ENCODE results near the gene PLCH2. TPM values are rescaled to one million over a fixed set of nuclear protein-coding genes. Genes with fewer than 3 reads are reported as not detected.

PLCH2 gene
- total and polyA plus RNA-seq, 9 of the 15 experiments (the other 6 are each of a cell fraction or from before 2014, with no cell fraction given), result 0.16 TPM; not detected in 8

- TF ChIP-seq SIX5 (IDR thresholded peaks at IDR 0.05; ENCODE audit: borderline replicate concordance in 1 of 2, insufficient read depth in 1 of 2, low read depth in 1 of 2, low read length in 2 of 2), result no peak
- no peak for TF ChIP-seq TBL1XR1 (IDR thresholded peaks at IDR 0.05; ENCODE audit: low read length in 2 of 2)
- TF ChIP-seq PHTF2 (CRISPR knock-in tag; IDR thresholded peaks at IDR 0.05), result no peak
- no peak for TF ChIP-seq EGR1 (conservative IDR thresholded peaks at IDR 0.05)
- no peak for TF ChIP-seq ZNF830 (CRISPR knock-in tag; IDR thresholded peaks at IDR 0.05)
- TF ChIP-seq EZH2 (IDR thresholded peaks at IDR 0.05; ENCODE audit: borderline replicate concordance, low read depth, low read length), result 0 out of 2 replicates have a peak, but pooled peaks have one; percentile 22
- TF ChIP-seq HCFC1 (IDR thresholded peaks at IDR 0.05; ENCODE audit: low read depth, low read length), result no peak
These were observed 28.3 kb downstream of the PLCH2 start (continued) for GRCh38 chr1:2504225-2504948.

DNA sequence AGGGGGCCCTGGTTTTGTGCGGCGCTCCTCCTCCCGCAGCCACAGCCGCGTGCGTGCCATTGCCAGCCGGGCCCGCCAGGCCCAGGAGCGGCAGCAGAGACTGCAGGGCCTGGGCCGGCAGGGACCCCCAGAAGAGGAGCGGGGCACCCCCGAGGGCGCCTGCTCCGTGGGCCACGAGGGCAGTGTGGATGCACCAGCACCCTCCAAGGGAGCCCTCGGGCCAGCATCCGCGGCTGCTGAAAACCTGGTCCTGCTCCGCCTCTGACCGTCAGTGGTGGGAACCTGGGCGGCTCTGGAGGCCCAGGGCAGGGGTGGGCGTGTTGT lies 28.8 kb downstream of the PLCH2 start:
- in situ Hi-C loops (cut with MboI) (no loop called here), intact Hi-C loops (cut with micrococcal nuclease) (no loop called here)
- Histone ChIP-seq H3K9ac (ENCODE audit: insufficient read depth in 1 of 2, low read depth in 2 of 2, low read length in 2 of 2) (no peak overlapping the region; a peak in 1 of 4 replicates), H3K4me3 (no peak overlapping the region), H3K36me3 (ENCODE audit: control insufficient read depth, insufficient read depth, low read length) (peaks cover 25% of the 10 kb centered on the region; the same call in 2 of the 3 replicates), H2AFZ (ENCODE audit: low read depth, low read length) (no peak overlapping the region), H3K4me2 (ENCODE audit: insufficient read depth, low read length) (no peak overlapping the region), H3K27ac (ENCODE audit: extremely low read depth, low read depth, low read length) (no peak overlapping the region), H3K79me2 (ENCODE audit: control insufficient read depth, insufficient read depth, low read length) (no peaks in the 10 kb centered on the region), H3K4me1 (replicated peaks in 1 of 2; ENCODE audit: control insufficient read depth in 2 of 2, insufficient read depth in 2 of 2, low read length in 2 of 2) (peaks cover 0 to 88% of the 10 kb centered on the region in 2 experiments; a peak in 2 of 5 replicates), H4K20me1 (replicated peaks; ENCODE audit: control insufficient read depth, insufficient read depth, low read length) (peaks cover 10% of the 10 kb centered on the region; the same call in 1 of the 2 replicates), H3K9me1 (ENCODE audit: control insufficient read depth, insufficient read depth, low read length) (peaks cover 2% of the 10 kb centered on the region), H3K27me3 (ENCODE audit: control insufficient read depth in 2 of 2, insufficient read depth in 2 of 2, low read length in 2 of 2) (peaks cover 25 to 40% of the 10 kb centered on the region in 2 experiments; a peak in 4 of 5 replicates), H3K9me3 (replicated peaks; ENCODE audit: control insufficient read depth, insufficient read depth, low read depth, low read length) (no peaks in the 10 kb centered on the region)
- WGBS (ENCODE audit: insufficient coverage, low coverage, missing lambda C conversion rate), result 41% methylated on average over 14 of the region's 22 CpGs
- no TSS peak for BruUV-seq (replicated peaks)
- FAIRE-seq (no peak), DNase-seq (ENCODE audit: extremely low read depth in 1 of 4, low spot score in 3 of 4) (no peak), ATAC-seq (no peak)
- ChIA-PET POLR2A (no interaction called here), CTCF (ENCODE audit: low intra/inter-chr PET ratio) (no interaction called here)
- TF ChIP-seq POLR2G (IDR thresholded peaks at IDR 0.05; ENCODE audit: low read depth, low read length) (peak; percentile 28), E2F1 (CRISPR knock-in tag; IDR thresholded peaks at IDR 0.05) (no peak), PRMT5 (CRISPR knock-in tag; IDR thresholded peaks at IDR 0.05) (no peak), RBM22 (IDR thresholded peaks at IDR 0.05; ENCODE audit: low read depth, low read length, poor library complexity, severe bottlenecking) (no peak)
- TF ChIP-seq, protein P1, sequence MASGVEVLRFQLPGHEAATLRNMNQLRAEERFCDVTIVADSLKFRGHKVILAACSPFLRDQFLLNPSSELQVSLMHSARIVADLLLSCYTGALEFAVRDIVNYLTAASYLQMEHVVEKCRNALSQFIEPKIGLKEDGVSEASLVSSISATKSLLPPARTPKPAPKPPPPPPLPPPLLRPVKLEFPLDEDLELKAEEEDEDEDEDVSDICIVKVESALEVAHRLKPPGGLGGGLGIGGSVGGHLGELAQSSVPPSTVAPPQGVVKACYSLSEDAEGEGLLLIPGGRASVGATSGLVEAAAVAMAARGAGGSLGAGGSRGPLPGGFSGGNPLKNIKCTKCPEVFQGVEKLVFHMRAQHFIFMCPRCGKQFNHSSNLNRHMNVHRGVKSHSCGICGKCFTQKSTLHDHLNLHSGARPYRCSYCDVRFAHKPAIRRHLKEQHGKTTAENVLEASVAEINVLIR (CRISPR knock-in tag; IDR thresholded peaks at IDR 0.05), result no peak
